ENCODE data around the gene FCHSD1. TPM values are rescaled to one million over a fixed set of nuclear protein-coding genes. Genes with fewer than 3 reads are reported as not detected.
A peak's percentile ranks its signal among the peaks of the same experiment; 100 is the strongest.

The FCHSD1 gene
- total RNA-seq, 4 donors from 2014 or later, result 19.8 to 116 (median 45.7) TPM

- TF ChIP-seq POLR2A (IDR thresholded peaks at IDR 0.05), result no peak
- TF ChIP-seq, protein P1, sequence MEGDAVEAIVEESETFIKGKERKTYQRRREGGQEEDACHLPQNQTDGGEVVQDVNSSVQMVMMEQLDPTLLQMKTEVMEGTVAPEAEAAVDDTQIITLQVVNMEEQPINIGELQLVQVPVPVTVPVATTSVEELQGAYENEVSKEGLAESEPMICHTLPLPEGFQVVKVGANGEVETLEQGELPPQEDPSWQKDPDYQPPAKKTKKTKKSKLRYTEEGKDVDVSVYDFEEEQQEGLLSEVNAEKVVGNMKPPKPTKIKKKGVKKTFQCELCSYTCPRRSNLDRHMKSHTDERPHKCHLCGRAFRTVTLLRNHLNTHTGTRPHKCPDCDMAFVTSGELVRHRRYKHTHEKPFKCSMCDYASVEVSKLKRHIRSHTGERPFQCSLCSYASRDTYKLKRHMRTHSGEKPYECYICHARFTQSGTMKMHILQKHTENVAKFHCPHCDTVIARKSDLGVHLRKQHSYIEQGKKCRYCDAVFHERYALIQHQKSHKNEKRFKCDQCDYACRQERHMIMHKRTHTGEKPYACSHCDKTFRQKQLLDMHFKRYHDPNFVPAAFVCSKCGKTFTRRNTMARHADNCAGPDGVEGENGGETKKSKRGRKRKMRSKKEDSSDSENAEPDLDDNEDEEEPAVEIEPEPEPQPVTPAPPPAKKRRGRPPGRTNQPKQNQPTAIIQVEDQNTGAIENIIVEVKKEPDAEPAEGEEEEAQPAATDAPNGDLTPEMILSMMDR (IDR thresholded peaks at IDR 0.05), result no peak
- H3K4me1 ChIP-seq, result peaks cover 0 to 20% (median 0%) of the 10 kb centered on the region in 4 donors
- H3K9me3 ChIP-seq, result no peaks in the 10 kb centered on the region
These were observed 29.0 kb upstream of the FCHSD1 start for GRCh38 chr5:141680178-141680577.

DNA sequence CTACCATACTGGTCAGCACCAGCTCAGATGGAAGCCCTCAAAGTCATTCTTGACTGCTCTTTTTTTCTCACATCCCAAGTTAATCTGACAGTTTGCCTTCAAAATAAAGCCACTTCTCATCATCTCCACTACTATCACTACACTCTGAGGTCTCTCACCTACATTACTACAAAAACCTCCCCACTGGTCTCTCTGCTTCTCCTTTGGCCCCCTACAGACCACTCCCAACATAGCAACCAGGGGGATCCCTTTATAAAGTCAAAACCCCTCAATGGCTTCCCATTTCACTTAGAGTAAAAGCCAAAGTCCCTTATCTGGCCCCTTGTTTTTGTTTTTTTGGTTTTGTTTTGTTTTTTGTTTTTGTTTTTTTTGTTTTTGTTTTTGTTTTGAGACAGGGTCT, 26.2 kb upstream of the FCHSD1 start:
- Histone ChIP-seq H3K4me1 (peaks cover 0 to 16% (median 0%) of the 10 kb centered on the region in 4 donors), H3K36me3 (no peaks in the 10 kb centered on the region), H3K27me3 (no peaks in the 10 kb centered on the region), H3K9me3 (no peaks in the 10 kb centered on the region), H3K4me3 (no peak overlapping the region), H3K27ac (no peak overlapping the region)
- DNase-seq, result no peak
- TF ChIP-seq, protein P1 (IDR thresholded peaks at IDR 0.05), result no peak
- no peak for TF ChIP-seq POLR2A (IDR thresholded peaks at IDR 0.05)

More at GRCh38 chr5:141680178-141680577, 29.0 kb upstream of the FCHSD1 start:
- Histone ChIP-seq H3K27ac (peak overlapping the region in 1 of 4 donors; percentile 17), H3K36me3 (no peaks in the 10 kb centered on the region), H3K27me3 (no peaks in the 10 kb centered on the region), H3K4me3 (no peak overlapping the region)
- DNase-seq, result no peak

- Histone ChIP-seq H3K4me3 (no peak overlapping the region), H3K27ac (no peak overlapping the region), H3K4me1 (no peaks in the 10 kb centered on the region), H3K36me3 (no peaks in the 10 kb centered on the region), H3K27me3 (no peaks in the 10 kb centered on the region), H3K9me3 (no peaks in the 10 kb centered on the region)
- no peak for DNase-seq
- no peak for TF ChIP-seq POLR2A (IDR thresholded peaks at IDR 0.05)
- TF ChIP-seq, protein P1 (IDR thresholded peaks at IDR 0.05), result no peak
These were observed 24.5 kb upstream of the FCHSD1 start for GRCh38 chr5:141675672-141676071.

- Histone ChIP-seq H3K27me3 (no peaks in the 10 kb centered on the region), H3K4me1 (no peaks in the 10 kb centered on the region), H3K36me3 (no peaks in the 10 kb centered on the region), H3K27ac (no peak overlapping the region), H3K9me3 (no peaks in the 10 kb centered on the region), H3K4me3 (no peak overlapping the region)
- DNase-seq, result no peak
- no peak for TF ChIP-seq POLR2A (IDR thresholded peaks at IDR 0.05)
- TF ChIP-seq, protein P1 (IDR thresholded peaks at IDR 0.05), result no peak
These were observed 23.5 kb upstream of the FCHSD1 start for GRCh38 chr5:141674747-141675146.

- Histone ChIP-seq H3K36me3 (no peaks in the 10 kb centered on the region), H3K4me3 (no peak overlapping the region), H3K27me3 (no peaks in the 10 kb centered on the region), H3K4me1 (no peaks in the 10 kb centered on the region), H3K9me3 (no peaks in the 10 kb centered on the region), H3K27ac (no peak overlapping the region)
- no peak for TF ChIP-seq POLR2A (IDR thresholded peaks at IDR 0.05)
- TF ChIP-seq, protein P1 (IDR thresholded peaks at IDR 0.05), result no peak
- DNase-seq, result peak in 1 of 3 donors; percentile 34
These were observed 21.9 kb upstream of the FCHSD1 start for GRCh38 chr5:141672841-141673813.
